ENCODE measurements around the gene COLEC11. TPM values are rescaled to one million over a fixed set of nuclear protein-coding genes. Genes with fewer than 3 reads are reported as not detected.

COLEC11 gene
- total RNA-seq, 1 experiment from 2014 or later = 0.77 TPM

GRCh38 chr2:3667151-3667631 lies 72.3 kb downstream of the COLEC11 start:
- ChIA-PET POLR2A (ENCODE audit: low non-redundant PET) (no interaction called here), CTCF (no interaction called here)
- H3K4me1 ChIP-seq (ENCODE audit: insufficient read depth, low read length, poor library complexity, severe bottlenecking) = no peaks in the 10 kb centered on the region
- H3K9me3 ChIP-seq (ENCODE audit: low read depth, low read length, poor library complexity, severe bottlenecking) = no peaks in the 10 kb centered on the region
- no peaks in the 10 kb centered on the region for H3K27me3 ChIP-seq (replicated peaks; ENCODE audit: insufficient read depth, low read depth, low read length, poor library complexity)
- intact Hi-C loops (cut with micrococcal nuclease; ENCODE audit: unreplicated experiment) = no loop called here
- no peak overlapping the region for H3K4me3 ChIP-seq (ENCODE audit: low read depth, low read length, poor library complexity, severe bottlenecking)
- TF ChIP-seq, protein P1, sequence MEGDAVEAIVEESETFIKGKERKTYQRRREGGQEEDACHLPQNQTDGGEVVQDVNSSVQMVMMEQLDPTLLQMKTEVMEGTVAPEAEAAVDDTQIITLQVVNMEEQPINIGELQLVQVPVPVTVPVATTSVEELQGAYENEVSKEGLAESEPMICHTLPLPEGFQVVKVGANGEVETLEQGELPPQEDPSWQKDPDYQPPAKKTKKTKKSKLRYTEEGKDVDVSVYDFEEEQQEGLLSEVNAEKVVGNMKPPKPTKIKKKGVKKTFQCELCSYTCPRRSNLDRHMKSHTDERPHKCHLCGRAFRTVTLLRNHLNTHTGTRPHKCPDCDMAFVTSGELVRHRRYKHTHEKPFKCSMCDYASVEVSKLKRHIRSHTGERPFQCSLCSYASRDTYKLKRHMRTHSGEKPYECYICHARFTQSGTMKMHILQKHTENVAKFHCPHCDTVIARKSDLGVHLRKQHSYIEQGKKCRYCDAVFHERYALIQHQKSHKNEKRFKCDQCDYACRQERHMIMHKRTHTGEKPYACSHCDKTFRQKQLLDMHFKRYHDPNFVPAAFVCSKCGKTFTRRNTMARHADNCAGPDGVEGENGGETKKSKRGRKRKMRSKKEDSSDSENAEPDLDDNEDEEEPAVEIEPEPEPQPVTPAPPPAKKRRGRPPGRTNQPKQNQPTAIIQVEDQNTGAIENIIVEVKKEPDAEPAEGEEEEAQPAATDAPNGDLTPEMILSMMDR (conservative IDR thresholded peaks at IDR 0.05; ENCODE audit: low read depth, low read length) = no peak
- TF ChIP-seq EZH2 (IDR thresholded peaks at IDR 0.05; ENCODE audit: borderline replicate concordance, low read depth, low read length, poor library complexity, severe bottlenecking) = no peak
- H3K27ac ChIP-seq (ENCODE audit: low read depth, low read length, poor library complexity, severe bottlenecking) = no peak overlapping the region
- BruUV-seq (replicated peaks) = no TSS peak
- no peak for DNase-seq (ENCODE audit: low spot score)
- H3K36me3 ChIP-seq (ENCODE audit: insufficient read depth, low read length, poor library complexity, severe bottlenecking) = no peaks in the 10 kb centered on the region

DNA sequence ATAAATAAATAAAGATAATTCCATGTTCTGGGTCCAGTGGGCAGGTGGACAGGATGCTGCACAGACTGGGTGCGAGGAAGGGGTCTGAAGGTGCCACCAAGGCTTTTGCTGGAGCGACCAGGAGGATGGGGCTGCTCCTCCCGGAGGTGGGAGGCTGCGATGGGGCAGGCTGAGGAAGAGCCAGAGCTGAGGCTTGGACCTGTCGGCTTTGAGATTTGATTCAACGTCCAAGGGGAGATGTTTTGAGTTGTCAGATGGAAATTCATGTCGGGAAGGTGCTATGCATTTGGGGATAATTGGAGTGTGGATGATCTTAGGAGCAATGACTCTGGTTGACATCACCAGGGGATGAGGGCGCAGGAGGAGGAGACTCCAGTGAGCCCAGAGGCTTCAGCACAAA lies 74.7 kb downstream of the COLEC11 start:
- ChIA-PET POLR2A (ENCODE audit: low non-redundant PET) (no interaction called here), CTCF (no interaction called here)
- DNase-seq (ENCODE audit: low spot score) = no peak
- Histone ChIP-seq H3K36me3 (ENCODE audit: insufficient read depth, low read length, poor library complexity, severe bottlenecking) (no peaks in the 10 kb centered on the region), H3K27me3 (replicated peaks; ENCODE audit: insufficient read depth, low read depth, low read length, poor library complexity) (no peaks in the 10 kb centered on the region), H3K9me3 (ENCODE audit: low read depth, low read length, poor library complexity, severe bottlenecking) (no peaks in the 10 kb centered on the region), H3K4me3 (ENCODE audit: low read depth, low read length, poor library complexity, severe bottlenecking) (no peak overlapping the region), H3K27ac (ENCODE audit: low read depth, low read length, poor library complexity, severe bottlenecking) (no peak overlapping the region), H3K4me1 (ENCODE audit: insufficient read depth, low read length, poor library complexity, severe bottlenecking) (no peaks in the 10 kb centered on the region)
- intact Hi-C loops (cut with micrococcal nuclease; ENCODE audit: unreplicated experiment) = no loop called here
- no TSS peak for BruUV-seq (replicated peaks)
- TF ChIP-seq EZH2 (IDR thresholded peaks at IDR 0.05; ENCODE audit: borderline replicate concordance, low read depth, low read length, poor library complexity, severe bottlenecking) = no peak
- TF ChIP-seq, protein P1 (conservative IDR thresholded peaks at IDR 0.05; ENCODE audit: low read depth, low read length) = no peak

GRCh38 chr2:3670376-3670775 lies 75.5 kb downstream of the COLEC11 start:
- Histone ChIP-seq H3K4me3 (ENCODE audit: low read depth, low read length, poor library complexity, severe bottlenecking) (no peak overlapping the region), H3K9me3 (ENCODE audit: low read depth, low read length, poor library complexity, severe bottlenecking) (no peaks in the 10 kb centered on the region), H3K4me1 (ENCODE audit: insufficient read depth, low read length, poor library complexity, severe bottlenecking) (no peaks in the 10 kb centered on the region), H3K27me3 (replicated peaks; ENCODE audit: insufficient read depth, low read depth, low read length, poor library complexity) (no peaks in the 10 kb centered on the region), H3K36me3 (ENCODE audit: insufficient read depth, low read length, poor library complexity, severe bottlenecking) (no peaks in the 10 kb centered on the region), H3K27ac (ENCODE audit: low read depth, low read length, poor library complexity, severe bottlenecking) (no peak overlapping the region)
- TF ChIP-seq EZH2 (IDR thresholded peaks at IDR 0.05; ENCODE audit: borderline replicate concordance, low read depth, low read length, poor library complexity, severe bottlenecking) = no peak
- TF ChIP-seq, protein P1 (conservative IDR thresholded peaks at IDR 0.05; ENCODE audit: low read depth, low read length) = no peak
- no TSS peak for BruUV-seq (replicated peaks)
- CTCF ChIA-PET = no interaction called here
- intact Hi-C loops (cut with micrococcal nuclease; ENCODE audit: unreplicated experiment) = no loop called here
- POLR2A ChIA-PET (ENCODE audit: low non-redundant PET) = no interaction called here
- no peak for DNase-seq (ENCODE audit: low spot score)

All from A673 (cell line).